GM18511 (cell line): ENCODE results near the gene UQCRC1.

ENCODE experiments used
- ATAC-seq: cut with Tn5 transposase; IDR thresholded peaks from one replicate; pipeline ENCODE4 v1.9.1; 2021; ENCODE audit warnings: mild to moderate bottlenecking, moderate library complexity; ENCODE audit not compliant: unreplicated experiment

The UQCRC1 gene

DNA sequence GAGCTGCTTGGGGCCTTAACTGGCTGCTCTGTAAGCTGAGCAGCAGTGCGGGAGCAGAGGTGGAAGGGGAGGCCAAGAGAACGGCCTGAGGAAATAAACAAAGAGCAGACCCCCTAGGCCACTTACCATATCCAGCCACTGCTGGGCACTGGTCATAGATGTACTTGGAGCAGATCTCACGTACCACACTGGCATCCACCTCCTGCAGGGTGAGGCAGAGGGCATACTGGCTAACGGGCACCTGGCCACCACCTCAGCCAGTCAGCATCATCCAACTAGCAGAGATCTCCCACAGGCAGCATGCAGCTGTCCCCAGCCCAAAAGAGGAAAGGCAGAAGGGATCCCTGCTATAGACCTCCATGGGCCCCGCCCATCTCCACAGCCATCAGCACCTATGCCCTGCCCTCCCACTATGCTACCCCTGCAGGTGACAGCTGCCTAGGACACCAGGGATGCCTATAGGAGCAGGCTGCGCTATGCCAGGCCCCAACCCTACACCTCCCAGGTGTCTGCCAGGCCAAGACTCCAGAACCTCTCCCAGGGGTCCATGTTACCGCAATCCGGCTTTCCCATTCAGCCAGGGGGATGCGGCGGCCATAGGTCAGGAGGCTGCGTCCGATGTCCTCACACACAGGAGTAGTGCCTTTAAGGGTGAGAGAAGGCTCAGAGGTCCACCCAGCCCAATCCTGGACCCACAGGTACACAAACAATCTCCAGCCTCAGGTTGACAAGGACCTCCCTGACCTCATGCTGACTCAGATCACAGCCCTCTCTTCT is 9.7 kb downstream of the UQCRC1 start:
- no peak for ATAC-seq

DNA sequence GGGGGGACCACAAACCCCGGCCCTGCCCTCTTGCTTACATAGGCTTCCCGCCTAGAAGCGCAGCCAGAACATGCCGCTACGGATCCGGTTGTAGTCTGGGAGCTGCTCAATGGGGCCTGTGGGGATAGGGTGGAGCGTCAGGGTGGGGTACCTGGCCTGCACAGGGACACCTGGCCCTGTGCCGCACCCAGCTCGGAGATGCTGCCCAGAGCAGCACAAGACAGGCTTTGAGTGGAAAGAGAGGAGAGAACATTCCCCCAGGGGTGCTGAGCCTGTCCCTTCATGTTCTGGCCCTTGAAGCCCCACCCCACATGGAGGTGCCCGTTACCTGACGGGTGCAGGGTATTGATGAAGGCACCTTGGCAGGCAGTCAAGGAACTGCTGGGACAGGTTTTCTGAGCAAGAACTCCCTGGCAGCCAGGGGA is 10.4 kb downstream of the UQCRC1 start:
- no peak for ATAC-seq

DNA sequence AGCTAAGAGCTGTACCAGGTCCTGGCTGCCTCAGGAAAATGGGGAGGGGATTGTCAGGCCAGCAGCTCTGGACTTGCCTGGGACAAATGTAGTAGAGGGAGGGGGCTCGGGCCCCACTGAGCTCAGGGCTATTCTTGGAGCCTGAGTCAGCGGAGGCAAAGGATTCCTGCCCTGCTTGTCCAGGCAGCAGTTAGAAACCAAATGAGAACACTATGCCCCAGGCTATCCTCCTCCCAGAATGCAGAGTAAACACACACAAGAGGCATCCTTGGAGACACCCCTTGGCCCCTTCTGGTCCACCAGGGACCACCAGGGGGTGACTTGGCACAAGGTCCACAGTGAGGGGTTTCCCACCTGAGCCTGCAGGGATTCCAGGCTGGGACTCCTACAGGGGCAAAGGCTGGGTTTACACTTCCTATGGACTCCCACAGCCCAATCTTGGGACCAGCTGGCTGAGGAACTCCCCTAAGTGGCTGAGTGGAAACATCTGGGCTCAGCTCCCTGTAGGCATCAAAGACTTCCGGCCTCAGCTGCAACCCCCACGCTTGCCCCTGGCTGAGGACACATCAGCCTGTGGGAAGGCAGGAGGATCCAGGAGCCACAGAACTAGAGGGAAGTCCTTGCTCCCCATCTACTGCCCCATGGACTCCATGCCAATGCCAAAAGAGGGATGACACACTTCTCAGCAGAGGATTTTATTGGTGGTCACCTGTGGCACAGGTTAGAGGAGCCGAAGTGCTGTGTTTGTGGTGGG is 10.9 kb downstream of the UQCRC1 start:
- ATAC-seq = no peak

DNA sequence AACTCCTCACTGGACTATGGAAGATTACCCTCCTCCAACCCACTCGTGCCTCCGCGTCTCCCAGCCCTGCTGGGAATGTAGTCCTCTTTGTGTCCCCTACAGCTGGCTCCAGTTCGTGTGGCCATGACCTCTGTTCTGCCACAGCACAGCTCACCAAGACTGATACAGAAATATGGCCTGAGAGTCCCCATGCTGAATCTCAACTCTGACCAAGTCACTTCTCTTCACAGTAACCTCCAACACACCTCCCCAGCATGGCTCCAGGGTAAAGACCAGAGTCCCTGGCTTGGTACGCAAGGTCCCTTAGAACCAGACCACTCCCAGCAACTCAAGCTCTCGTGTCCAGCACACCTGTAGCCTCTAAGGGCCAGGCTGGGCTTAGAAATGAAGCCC is 12.0 kb downstream of the UQCRC1 start:
- no peak for ATAC-seq

DNA sequence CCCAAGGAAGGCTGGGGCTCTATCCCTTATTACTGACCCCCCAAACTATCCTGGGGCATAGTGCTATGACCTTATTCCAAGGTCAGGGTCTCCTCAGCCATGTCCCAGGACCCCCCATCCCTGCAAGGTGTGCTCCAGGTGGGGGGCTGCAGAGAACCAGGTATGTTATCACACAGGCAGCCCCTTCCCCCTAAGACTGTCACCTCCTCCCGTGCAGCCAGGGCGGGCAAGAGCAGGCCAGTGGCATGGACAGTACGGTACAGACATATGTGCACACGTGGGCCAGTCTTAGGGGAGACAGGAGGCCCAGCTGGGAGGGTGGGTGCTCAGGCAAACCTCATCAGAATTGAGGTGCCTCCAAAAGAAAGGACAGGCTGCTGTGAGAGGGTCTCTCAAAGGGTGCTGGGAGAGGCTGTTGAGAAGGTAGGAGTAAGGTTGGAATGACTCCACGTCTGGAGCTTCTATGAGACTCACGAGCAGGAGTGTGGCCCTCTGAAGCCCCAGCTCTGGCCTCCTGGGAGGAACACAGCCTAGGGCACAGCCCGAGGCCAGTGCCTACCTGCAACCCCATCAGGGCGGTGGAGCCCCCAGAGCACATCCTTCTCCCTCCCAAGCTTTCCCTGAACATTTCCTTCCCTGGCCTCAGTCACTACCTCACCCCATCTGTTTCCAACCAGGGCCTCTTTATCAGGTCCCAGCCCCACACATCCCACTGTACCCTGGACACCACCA is 12.6 kb downstream of the UQCRC1 start:
- ATAC-seq = no peak

DNA sequence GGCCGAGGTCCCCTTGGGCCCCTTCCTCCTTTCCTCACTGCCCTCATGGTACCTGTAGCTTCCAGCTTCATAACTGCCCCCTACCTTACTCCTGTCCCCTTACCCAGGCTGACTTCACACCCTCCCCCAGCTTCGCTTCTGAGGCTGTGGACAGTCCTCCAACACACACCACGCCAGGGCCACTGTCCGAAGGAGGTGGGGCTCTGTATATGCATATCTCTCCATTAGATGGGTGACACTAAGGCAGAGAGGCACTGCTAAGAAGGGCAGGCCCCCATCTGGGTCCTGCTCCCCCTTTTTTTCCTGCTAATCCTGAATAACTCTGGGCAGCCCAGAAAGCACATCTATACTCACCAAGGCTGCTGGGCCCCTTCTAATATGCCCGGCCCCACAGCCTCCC is 13.3 kb downstream of the UQCRC1 start:
- no peak for ATAC-seq

DNA sequence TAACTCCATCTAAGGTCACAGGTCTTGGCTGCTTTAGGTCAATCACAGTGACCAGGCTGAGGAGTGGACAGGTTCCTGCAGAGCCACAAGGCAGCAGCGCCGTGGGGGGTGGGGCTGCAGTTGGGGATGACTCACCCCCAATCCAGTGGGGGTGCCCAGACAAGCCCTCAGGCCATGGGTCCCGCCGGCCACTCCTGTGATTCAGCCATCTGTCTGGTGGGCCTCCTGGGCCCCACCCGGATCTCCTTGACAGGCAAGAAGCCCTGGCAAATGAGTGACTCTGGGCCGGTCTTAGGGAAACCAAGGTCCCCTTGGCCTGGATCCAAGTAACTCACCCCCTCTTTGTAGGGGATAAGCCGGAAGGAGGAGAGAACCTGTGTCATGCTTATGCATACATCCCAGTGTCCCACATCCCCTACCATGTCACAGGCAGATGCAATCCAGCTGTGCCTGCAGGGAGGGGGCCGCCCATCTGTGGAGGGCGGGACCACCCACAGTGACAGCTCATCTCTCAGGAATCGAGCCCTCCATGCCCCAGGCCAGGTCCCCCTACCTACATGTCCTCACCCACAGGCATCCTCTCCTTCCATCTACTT is 13.8 kb downstream of the UQCRC1 start:
- ATAC-seq = no peak

DNA sequence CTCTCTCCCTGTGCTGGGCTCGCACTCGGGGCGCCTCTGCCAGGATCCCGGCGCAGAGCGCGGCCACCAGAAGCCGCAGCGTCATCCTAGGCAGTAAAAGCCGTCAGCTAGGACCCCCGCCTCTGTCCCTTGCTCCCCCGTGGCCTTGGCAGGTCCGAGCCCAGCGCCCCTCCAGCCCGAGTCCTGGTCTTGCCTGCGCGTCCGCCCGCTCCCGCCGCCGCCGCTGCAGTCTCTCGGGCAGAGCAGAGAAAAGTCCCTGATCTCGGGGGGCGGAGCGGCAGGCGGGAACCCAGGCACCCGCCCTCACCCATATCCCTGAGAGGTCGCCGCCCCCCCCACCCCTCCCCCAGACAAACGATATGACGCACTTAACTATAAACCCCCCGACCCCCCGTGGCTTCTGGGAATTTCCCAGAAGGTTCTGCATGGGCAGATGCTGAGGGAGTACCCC is 14.3 kb downstream of the UQCRC1 start, which contains the start of gene COL7A1:
Gene COL7A1, minus strand, starts transcription at position 255 of the 451 bp plus-strand sequence. Its CDS starts 170 bp downstream, at position 85.
- ATAC-seq = no peak

DNA sequence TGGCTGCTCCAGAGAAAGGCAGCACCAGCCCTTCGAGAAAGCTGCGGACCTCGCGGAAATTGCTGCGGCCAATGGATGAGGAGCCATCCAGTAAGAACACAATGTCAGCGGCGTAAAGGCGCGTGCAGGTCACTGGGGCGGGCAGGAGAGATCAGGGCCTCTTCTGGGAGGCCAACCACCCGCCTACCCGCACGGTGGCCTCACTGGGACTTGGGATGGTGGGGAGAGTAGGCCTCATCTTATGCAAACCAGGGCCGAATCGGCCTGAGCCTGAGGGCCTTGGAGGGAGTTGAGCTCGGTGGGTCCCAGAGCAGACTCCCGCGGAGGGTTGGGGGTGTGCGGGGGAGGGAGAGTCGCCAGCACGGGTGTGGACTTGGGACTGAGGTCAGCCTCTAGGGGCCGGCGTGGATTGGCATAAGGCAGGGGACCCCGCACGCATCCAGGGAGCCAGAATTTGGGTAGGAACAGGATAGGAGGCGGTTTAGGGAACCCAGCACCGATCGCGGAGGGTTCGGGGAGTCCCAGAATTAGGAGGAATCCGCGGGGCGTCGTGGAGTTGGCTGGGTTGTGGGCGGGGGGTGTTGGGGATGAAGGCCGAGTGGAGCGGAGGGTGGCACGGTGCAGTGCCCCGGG is 14.9 kb downstream of the UQCRC1 start:
- no peak for ATAC-seq

DNA sequence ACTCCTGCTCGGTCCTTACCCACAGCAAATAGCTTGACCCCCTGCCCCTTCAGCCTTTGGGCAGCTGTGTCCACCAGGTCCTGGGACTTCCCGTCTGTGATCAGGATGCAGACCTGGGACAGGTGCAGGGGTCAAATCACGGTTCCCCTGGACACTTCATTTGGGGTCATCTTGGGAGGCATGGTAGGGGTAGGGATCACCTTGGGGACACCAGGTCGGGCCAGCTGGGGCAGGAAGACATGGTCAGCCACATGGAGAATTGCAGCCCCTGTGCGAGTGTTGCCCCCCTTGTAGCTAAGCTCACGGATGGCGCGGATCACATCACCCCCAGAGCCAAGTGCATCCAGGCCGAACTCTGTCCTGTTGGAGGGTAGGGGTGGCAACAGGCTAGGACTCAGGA is 16.1 kb downstream of the UQCRC1 start:
- ATAC-seq = no peak

DNA sequence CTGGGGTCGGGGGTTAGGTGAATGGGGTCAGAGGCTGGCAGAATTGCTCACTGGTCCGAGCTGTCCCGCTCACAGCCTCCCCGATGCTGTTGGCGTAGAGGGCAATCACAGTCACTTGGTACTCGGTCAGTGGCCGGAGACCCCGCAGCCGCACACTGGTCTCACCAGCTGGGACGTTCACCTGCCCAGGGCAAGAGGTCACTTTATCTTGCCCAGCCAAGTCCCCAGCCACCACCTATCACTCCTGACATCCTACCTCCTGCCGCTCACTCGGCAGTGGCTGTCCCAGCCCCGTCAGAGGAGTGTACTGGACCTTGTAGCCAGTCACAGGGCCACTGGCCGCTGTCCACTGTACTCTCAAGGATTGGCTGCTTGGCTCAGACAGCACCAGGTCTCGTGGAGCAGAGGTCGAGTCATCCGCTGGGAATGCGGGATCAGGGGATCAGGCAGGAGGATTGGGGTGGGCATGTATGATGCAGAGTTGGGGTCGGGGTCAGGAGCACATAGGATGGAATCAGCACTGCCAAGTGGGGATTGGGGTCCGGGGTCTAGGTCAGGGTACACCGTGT is 16.8 kb downstream of the UQCRC1 start:
- no peak for ATAC-seq

DNA sequence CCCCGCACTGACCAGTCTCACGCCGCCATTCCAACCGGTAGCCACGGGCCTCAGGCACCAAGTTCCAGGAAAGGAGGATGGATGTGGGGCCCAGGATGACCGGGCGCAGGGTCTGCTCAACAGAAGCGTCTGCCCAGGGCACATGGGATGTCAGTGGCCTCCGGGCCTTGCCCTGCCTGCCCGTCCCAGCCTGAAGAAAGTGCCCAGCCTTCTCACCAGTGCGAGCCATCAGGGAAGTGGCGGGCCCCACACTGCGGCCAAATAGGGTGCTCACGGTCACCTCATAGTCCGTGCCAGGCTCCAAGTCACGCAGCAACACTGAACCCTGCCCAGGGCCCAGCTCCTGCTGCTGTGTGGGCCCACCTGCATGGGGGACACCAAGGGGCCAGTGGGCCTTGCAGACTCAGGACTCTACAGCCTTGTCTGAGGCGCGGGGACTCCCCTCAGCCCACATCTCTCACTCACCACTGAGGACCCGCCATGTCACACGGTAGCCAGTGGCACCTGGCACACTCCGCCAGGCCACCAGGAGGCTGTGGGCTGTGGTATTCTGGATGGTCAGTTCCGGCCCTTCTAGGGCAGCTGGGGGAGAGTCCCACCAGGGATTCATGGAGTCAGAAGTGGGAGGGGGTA is 17.4 kb downstream of the UQCRC1 start:
- no peak for ATAC-seq

DNA sequence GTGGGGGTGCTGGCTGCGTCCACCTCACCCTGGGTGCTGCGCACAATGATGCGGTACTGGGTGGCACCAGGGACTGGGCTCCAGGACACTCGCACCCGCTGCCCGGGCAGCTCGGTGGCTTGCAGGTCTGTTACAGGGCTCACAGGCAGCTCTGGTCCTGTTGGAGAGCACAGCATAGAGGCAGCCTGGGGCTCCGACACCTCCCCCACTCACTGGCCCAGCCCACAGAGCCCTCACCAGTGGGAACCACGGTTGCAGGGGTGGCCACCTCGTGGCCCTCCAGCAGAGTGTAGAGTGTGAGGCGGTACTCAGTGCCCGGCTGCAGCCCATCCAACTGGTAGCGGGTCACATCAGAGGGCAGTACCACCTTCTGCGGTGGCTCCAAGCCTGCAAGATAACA is 18.0 kb downstream of the UQCRC1 start:
- no peak for ATAC-seq

DNA sequence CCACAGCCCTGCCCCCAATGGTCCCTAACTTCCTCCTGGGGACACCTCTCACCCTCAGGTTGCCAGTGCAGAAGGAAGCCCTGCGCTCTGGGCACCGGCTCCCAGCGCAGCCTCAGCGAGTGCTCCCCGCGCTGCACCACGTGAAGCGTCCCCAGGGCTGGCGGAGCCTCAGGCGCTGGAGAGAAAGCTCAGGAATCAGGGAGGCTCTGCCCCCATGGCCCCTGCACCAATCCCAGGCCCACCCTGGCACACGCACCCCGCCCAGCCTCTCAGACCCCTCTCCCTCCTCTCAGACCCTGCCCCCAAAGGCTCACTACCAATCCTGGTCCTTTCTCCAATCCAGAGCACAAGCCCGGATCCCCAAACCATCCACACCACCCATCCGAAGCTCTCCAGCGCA is 21.2 kb downstream of the UQCRC1 start:
- no peak for ATAC-seq

DNA sequence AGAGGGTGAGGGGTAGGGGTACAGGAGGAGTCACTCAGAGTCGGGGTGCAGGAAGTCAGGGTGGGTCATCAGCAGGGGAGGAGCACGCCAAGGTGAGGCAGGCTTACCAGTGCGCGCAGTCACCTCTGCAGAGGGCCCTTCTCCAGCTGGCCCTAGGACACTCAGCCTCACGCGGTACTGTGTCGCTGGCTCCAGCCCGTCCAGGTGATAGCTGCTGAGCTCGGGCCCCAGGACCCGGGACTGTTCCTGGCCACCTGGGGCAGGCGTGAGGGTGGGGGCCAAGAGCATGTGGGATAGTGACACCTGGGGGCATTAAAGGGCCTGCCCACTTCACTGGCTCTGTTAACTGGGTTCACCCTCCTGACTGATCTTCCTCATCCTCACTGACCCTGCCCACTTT is 21.8 kb downstream of the UQCRC1 start:
- no peak for ATAC-seq

DNA sequence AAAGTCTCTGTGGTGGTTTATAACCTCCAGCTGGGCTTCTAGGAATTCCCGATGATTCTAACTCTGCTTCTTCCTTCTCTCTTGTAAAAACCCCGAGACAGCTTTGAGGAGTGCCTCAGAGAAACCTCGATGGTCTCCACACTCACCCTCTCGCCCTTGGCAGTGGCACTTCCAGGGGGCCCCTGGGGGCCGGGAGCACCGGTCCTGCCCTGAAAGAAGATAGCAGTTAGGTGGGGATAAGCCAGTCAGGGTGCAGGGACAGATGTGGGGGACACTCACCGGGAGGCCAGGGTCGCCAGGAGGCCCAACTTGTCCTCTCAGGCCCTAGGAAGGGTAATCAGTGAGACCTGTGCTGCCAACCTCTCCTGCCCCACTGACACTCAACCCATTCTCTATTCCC is 24.0 kb downstream of the UQCRC1 start:
- ATAC-seq = no peak

DNA sequence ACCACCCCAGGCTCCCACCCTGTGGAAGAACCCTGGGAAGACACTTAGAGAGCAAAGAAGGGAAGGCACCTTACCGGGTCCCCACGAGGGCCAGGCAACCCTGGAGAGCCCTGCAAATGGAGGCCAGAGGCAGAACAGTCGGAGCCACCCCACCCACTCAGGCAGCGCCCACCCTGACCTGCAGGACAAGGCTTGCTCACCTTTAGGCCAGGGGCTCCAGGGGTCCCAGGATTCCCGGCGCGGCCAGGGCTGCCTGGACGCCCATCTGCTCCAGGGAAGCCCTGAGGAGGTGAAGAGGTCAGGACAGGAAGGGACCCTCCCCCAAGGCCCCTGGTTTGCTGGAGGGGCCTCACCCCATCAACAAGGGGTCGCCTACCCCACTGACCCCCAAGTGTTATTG is 24.6 kb downstream of the UQCRC1 start:
- no peak for ATAC-seq

DNA sequence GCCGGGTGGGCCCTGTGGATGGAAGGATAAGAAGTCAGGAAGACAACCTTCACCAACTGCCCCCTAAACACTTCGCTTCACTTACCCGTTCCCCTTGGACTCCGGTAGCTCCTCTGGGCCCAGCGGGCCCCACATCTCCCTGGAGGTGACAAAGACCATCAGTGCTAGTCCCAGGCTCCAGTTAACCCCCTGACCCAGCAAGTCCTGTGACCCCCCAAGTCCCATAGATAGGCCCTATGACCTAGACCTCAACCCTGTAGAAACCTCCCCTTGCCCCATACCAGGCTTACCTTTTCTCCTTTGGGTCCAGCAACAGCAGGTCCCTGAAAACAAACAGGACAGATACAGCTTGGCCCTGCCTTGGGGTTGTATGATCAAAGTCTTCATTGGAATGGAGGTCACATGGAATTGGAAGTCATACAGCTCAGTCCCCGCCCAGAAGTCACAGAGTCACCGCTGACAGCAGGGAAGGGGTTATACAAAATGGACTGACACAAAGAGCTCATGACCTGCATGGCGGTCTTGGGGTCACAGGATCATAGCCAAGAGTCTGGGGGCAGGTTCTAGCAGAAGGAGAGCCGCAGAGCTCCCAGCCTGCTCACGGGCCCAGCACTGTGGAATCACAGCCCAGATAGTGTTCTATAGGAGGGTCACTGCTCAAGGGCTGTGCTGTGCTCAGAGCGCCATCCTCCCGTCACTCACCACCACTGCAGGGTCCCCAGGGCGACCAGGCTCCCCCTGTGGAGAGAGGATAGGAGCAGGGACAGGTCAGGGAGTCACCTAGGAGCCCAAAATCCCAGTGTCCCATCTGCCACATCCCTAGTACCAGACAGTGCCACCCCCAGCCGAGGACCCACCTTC is 27.6 kb downstream of the UQCRC1 start:
- no peak for ATAC-seq

DNA sequence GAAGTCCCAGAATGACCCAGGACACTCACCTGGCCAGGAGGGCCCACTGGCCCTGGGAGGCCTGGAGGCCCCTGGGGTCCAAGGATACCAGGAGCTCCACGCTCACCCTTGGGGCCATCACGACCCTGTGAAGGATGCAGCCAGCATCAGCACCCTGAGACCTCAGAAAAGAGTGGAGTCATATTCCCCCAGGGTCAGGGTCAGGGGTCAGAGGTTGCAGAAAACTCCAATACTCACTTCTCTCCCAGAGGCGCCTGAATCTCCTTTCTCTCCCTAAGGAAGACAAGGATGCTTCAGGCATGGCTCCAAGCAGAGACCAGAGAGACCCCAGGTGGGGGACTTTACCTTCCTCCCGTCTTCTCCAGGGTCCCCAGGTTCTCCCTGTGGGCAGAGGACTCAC is 32.8 kb downstream of the UQCRC1 start:
- no peak for ATAC-seq
